Esophagus muscularis mucosa (tissue), 3 donors: ENCODE results near the gene RBMS3.

Experiments
- POLR2A ChIP-seq: fragments of 450-650 bp; IDR thresholded peaks from one replicate; pipeline ENCODE4 v1.6.1; 2017; ENCODE audit warnings: antibody characterized with exemption, moderate library complexity, mild to moderate bottlenecking, low read depth
- POLR2AphosphoS5 ChIP-seq, 2 donors: sonication (generic); formaldehyde crosslinking; IDR thresholded peaks; one replicate each; pipeline ENCODE4 v1.6.1; 2017; ENCODE audit warnings: antibody characterized with exemption in 2 of 2
- TF ChIP-seq, protein P1 (sequence below), 3 experiments: fragments of 200-600 bp in 2 of 3; fragments of 450-650 bp in 1 of 3; sonication (generic) in 2 of 3; IDR thresholded peaks; one replicate each; pipeline ENCODE4 v1.5.1; 2017 to 2019; ENCODE audit warnings: antibody characterized with exemption in 3 of 3, mild to moderate bottlenecking in 2 of 3, moderate library complexity in 1 of 3

DNA sequence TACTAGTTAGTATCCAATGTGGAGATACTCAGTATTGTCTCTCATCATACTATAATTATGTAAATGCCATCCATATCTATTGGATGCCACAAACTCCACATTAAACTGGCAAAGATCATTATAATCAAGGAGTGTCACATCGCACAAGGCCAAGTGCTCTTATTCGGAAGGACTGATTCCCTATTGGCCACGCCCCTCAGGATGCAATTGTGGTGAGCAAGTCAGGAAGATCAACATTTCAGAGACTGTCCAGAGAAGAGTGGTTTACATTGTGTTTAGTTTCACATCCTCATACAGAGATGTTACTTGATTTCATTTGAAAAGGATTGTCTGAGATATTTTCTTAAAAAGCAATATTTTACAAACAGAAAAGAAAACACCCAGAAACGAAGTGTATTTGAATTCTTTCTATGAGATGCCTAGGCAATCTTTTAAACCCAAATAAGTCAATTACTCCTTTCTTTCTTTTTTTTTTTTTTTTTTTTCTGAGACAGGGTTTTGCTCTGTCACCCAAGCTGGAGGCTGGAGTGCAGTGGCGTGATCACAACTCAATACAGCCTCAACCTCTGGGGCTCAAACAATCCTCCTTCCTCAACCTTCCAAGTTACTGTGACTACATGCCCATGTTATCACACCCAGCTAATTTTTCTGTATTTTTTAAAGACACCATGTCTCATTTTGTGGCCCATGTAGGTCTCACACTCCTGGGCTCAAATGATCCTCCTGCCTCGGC lies 369.1 kb downstream of the RBMS3 start:
- no peak for TF ChIP-seq POLR2AphosphoS5 (IDR thresholded peaks at IDR 0.05)
- TF ChIP-seq, protein P1, sequence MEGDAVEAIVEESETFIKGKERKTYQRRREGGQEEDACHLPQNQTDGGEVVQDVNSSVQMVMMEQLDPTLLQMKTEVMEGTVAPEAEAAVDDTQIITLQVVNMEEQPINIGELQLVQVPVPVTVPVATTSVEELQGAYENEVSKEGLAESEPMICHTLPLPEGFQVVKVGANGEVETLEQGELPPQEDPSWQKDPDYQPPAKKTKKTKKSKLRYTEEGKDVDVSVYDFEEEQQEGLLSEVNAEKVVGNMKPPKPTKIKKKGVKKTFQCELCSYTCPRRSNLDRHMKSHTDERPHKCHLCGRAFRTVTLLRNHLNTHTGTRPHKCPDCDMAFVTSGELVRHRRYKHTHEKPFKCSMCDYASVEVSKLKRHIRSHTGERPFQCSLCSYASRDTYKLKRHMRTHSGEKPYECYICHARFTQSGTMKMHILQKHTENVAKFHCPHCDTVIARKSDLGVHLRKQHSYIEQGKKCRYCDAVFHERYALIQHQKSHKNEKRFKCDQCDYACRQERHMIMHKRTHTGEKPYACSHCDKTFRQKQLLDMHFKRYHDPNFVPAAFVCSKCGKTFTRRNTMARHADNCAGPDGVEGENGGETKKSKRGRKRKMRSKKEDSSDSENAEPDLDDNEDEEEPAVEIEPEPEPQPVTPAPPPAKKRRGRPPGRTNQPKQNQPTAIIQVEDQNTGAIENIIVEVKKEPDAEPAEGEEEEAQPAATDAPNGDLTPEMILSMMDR (IDR thresholded peaks at IDR 0.05), result no peak
- TF ChIP-seq POLR2A, result no peak
